Neural progenitor cell (in vitro differentiated cells): ENCODE data around the gene DNMT3A. TPM values are rescaled to one million over a fixed set of nuclear protein-coding genes. Genes with fewer than 3 reads are reported as not detected.

ENCODE experiments used
- DNase-seq: peaks from one replicate; pipeline ENCODE4 v3.0.0-alpha.2; 2016; ENCODE audit warnings: low spot score
- H2AFZ ChIP-seq: fragments of 200-600 bp; sonication (generic); replicated peaks from 2 replicates; pipeline ENCODE4 v1.6.1; 2016; ENCODE audit warnings: antibody characterized with exemption
- H3F3A ChIP-seq: fragments of 200-600 bp; sonication (generic); 2 replicates; pipeline ENCODE4 v1.6.1; 2016; ENCODE audit warnings: antibody characterized with exemption, low read depth
- H3K27ac ChIP-seq: fragments of 200-600 bp; sonication (generic); 2 replicates; pipeline ENCODE4 v1.5.1; 2016; ENCODE audit warnings: mild to moderate bottlenecking
- H3K27me3 ChIP-seq: fragments of 200-600 bp; sonication (generic); 2 replicates; pipeline ENCODE4 v1.6.1; 2016; ENCODE audit warnings: mild to moderate bottlenecking, moderate library complexity
- H3K36me3 ChIP-seq: fragments of 200-600 bp; sonication (generic); 2 replicates; pipeline ENCODE4 v1.5.1; 2016
- H3K4me1 ChIP-seq: fragments of 200-600 bp; sonication (generic); 2 replicates; pipeline ENCODE4 v1.6.1; 2016; ENCODE audit warnings: mixed run types
- H3K4me2 ChIP-seq: fragments of 200-600 bp; sonication (generic); 2 replicates; pipeline ENCODE4 v1.6.1; 2016
- H3K4me3 ChIP-seq: fragments of 200-600 bp; sonication (generic); 2 replicates; pipeline ENCODE4 v1.5.1; 2016
- H3K79me2 ChIP-seq: fragments of 200-600 bp; sonication (generic); 2 replicates; pipeline ENCODE4 v1.6.1; 2016; ENCODE audit warnings: low read depth
- H3K9ac ChIP-seq: fragments of 200-600 bp; sonication (generic); 2 replicates; pipeline ENCODE4 v1.6.1; 2016
- H3K9me3 ChIP-seq: fragments of 200-600 bp; sonication (generic); 2 replicates; pipeline ENCODE4 v1.5.1; 2016; ENCODE audit warnings: low read depth
- H4K20me1 ChIP-seq: fragments of 200-600 bp; sonication (generic); 2 replicates; pipeline ENCODE4 v1.6.1; 2016; ENCODE audit warnings: low read depth
- H3K27ac Mint-ChIP-seq: 3 replicates; pipeline ENCODE4 v1.8.0; 2021; ENCODE audit warnings: mixed read lengths
- H3K27me3 Mint-ChIP-seq: 2 replicates; pipeline ENCODE4 v1.8.0; 2022; ENCODE audit warnings: low read depth, mild to moderate bottlenecking, inconsistent platforms, moderate library complexity, mixed read lengths; ENCODE audit not compliant: insufficient read depth
- H3K36me3 Mint-ChIP-seq: 3 replicates; pipeline ENCODE4 v1.8.0; 2021; ENCODE audit warnings: mixed read lengths
- H3K4me1 Mint-ChIP-seq: 3 replicates; pipeline ENCODE4 v1.8.0; 2021; ENCODE audit warnings: mixed read lengths
- H3K4me3 Mint-ChIP-seq: 3 replicates; pipeline ENCODE4 v1.8.0; 2021; ENCODE audit warnings: mild to moderate bottlenecking, moderate library complexity, mixed read lengths
- H3K9me3 Mint-ChIP-seq: 3 replicates; pipeline ENCODE4 v1.8.0; 2020; ENCODE audit warnings: mixed read lengths
- EZH2 ChIP-seq: fragments of 200-600 bp; sonication (generic); IDR thresholded peaks from 2 replicates; pipeline ENCODE4 v1.6.1; 2017; ENCODE audit warnings: antibody characterized with exemption, mild to moderate bottlenecking, moderate library complexity
- EZH2phosphoT487 ChIP-seq: fragments of 200-600 bp; sonication (generic); IDR thresholded peaks from 2 replicates; pipeline ENCODE4 v1.6.1; 2017; ENCODE audit warnings: antibody characterized with exemption
- total RNA-seq: library from RNA; depleted of rRNA; stranded (reverse); fragments of >200 nt; gene quantifications from 2 replicates; pipeline ENCODE4 v1.2.3, GENCODE V29; 2015; ENCODE audit warnings: low replicate concordance
- TF ChIP-seq, protein P1 (sequence below): fragments of 200-600 bp; sonication (generic); IDR thresholded peaks from 2 replicates; pipeline ENCODE4 v1.5.1; 2017; ENCODE audit warnings: antibody characterized with exemption, mild to moderate bottlenecking

DNMT3A gene
- total RNA-seq, 1 donor from 2014 or later, result 46.5 TPM

DNA sequence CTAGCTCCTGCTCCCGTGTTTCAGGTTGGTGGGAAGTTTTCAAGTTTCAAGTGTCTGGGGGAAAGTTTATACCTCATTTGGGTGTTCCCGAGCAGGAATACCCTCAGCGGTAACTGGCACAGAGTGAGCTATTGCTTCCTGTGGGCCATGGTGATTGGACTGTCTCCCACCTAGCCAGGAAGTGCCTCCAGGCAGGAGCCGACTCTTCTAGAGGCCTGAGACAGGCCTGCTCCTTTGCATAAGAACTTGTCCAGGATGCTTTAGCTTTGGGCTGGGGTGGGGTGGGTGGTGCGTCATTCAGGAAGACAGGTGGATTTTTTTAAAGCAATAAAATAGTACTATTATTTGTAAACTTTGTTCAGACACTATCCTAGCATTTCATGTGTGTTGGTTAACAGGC is 23.5 kb upstream of the DNMT3A start:
- H3K9me3 ChIP-seq, result no peaks in the 10 kb centered on the region
- H3K36me3 ChIP-seq, result no peaks in the 10 kb centered on the region
- peaks cover 22% of the 10 kb centered on the region for H3K4me1 ChIP-seq
- H3F3A ChIP-seq, result peaks cover 9% of the 10 kb centered on the region
- H3K27ac ChIP-seq, result no peak overlapping the region
- no peaks in the 10 kb centered on the region for H4K20me1 ChIP-seq
- DNase-seq, result no peak
- Mint-ChIP-seq H3K4me1 (peaks cover 16% of the 10 kb centered on the region), H3K36me3 (no peaks in the 10 kb centered on the region), H3K27me3 (peaks cover 16% of the 10 kb centered on the region), H3K9me3 (no peaks in the 10 kb centered on the region), H3K27ac (no peak overlapping the region), H3K4me3 (no peak overlapping the region)
- H3K9ac ChIP-seq, result no peak overlapping the region
- H3K4me3 ChIP-seq, result no peak overlapping the region
- H3K4me2 ChIP-seq, result no peak overlapping the region
- H3K27me3 ChIP-seq, result peaks cover 52% of the 10 kb centered on the region
- H3K79me2 ChIP-seq, result no peaks in the 10 kb centered on the region
- TF ChIP-seq, protein P1, sequence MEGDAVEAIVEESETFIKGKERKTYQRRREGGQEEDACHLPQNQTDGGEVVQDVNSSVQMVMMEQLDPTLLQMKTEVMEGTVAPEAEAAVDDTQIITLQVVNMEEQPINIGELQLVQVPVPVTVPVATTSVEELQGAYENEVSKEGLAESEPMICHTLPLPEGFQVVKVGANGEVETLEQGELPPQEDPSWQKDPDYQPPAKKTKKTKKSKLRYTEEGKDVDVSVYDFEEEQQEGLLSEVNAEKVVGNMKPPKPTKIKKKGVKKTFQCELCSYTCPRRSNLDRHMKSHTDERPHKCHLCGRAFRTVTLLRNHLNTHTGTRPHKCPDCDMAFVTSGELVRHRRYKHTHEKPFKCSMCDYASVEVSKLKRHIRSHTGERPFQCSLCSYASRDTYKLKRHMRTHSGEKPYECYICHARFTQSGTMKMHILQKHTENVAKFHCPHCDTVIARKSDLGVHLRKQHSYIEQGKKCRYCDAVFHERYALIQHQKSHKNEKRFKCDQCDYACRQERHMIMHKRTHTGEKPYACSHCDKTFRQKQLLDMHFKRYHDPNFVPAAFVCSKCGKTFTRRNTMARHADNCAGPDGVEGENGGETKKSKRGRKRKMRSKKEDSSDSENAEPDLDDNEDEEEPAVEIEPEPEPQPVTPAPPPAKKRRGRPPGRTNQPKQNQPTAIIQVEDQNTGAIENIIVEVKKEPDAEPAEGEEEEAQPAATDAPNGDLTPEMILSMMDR, result no peak
- TF ChIP-seq EZH2 (no peak), EZH2phosphoT487 (no peak)
- no peak overlapping the region for H2AFZ ChIP-seq

DNA sequence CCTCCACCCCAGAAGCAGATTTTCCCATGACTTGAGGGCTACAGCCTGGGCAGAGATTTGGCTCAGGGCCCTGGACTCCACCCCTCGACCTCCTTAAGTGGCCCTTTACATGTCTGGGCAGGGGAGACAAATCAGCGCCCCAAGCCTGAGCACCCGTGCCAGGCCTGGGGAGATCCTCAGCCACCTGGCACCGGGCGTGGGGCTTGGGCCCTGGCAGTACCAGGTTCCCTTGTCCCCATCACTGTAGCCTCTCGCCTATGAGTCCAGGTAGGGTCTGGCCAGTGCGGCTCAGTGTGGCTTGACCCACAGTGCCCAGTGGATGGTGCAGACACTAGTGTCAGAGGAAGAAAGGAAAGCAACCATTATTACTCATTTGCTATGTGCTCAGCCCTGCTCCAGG is 22.0 kb upstream of the DNMT3A start:
- Mint-ChIP-seq H3K36me3 (no peaks in the 10 kb centered on the region), H3K27me3 (peaks cover 19% of the 10 kb centered on the region), H3K9me3 (no peaks in the 10 kb centered on the region), H3K4me3 (no peak overlapping the region), H3K27ac (no peak overlapping the region), H3K4me1 (peaks cover 13% of the 10 kb centered on the region)
- Histone ChIP-seq H3K9ac (no peak overlapping the region), H3K27me3 (peaks cover 61% of the 10 kb centered on the region), H3K79me2 (no peaks in the 10 kb centered on the region), H2AFZ (no peak overlapping the region), H4K20me1 (no peaks in the 10 kb centered on the region), H3K4me2 (no peak overlapping the region), H3K4me3 (no peak overlapping the region), H3K36me3 (no peaks in the 10 kb centered on the region), H3F3A (peaks cover 4% of the 10 kb centered on the region), H3K9me3 (no peaks in the 10 kb centered on the region), H3K27ac (no peak overlapping the region), H3K4me1 (peaks cover 10% of the 10 kb centered on the region)
- no peak for TF ChIP-seq EZH2phosphoT487
- TF ChIP-seq, protein P1, result no peak
- no peak for TF ChIP-seq EZH2
- no peak for DNase-seq

DNA sequence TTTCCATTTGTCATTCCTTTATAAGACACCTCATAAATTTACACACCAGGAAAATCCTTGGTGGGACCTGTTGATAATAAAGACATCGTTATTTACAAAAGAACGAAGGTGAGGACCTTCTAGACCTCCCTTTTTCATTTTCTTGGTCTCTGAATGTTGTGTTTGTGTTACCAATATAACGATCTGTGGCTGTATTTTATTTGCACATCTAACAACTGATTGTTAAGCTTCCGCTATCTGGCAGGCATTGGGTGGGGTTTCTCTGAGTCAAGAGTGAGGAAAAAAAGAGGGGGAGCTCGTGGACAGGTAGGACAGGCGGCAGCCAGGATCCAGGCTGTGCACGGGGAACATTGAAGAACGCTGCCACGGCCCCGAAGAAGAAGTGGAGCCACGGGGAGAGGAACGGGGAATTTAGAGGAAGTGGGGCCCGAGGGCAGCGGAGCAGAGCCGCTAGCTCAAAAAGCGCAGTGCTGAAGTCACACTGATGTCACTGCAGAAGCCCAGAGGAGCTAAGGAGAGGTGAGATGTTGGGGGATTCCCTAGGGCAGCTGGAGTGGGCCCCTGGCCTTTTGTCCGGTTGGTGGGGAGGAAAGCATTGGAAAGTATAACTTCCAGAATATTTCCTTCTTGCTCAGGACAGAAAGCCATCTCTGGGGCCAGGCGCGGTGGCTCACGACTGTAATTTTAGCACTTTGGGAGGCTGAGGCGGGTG is 20.9 kb upstream of the DNMT3A start:
- Histone ChIP-seq H3K9me3 (no peaks in the 10 kb centered on the region), H3K27me3 (peaks cover 61% of the 10 kb centered on the region), H3K4me3 (no peak overlapping the region), H3K4me1 (peaks cover 13% of the 10 kb centered on the region), H3K27ac (no peak overlapping the region), H3K4me2 (peak overlapping the region; percentile 33), H2AFZ (peak overlapping the region; percentile 21), H3K36me3 (no peaks in the 10 kb centered on the region), H3K79me2 (no peaks in the 10 kb centered on the region), H3K9ac (no peak overlapping the region), H4K20me1 (no peaks in the 10 kb centered on the region), H3F3A (no peaks in the 10 kb centered on the region)
- peaks cover 17% of the 10 kb centered on the region for H3K27me3 Mint-ChIP-seq
- H3K9me3 Mint-ChIP-seq, result no peaks in the 10 kb centered on the region
- peak overlapping the region; percentile 11 for H3K4me3 Mint-ChIP-seq
- no peak for TF ChIP-seq EZH2
- TF ChIP-seq, protein P1, result no peak
- no peak overlapping the region for H3K27ac Mint-ChIP-seq
- no peaks in the 10 kb centered on the region for H3K36me3 Mint-ChIP-seq
- peaks cover 14% of the 10 kb centered on the region for H3K4me1 Mint-ChIP-seq
- no peak for DNase-seq
